ENCODE results near the gene NXNL1.

The NXNL1 gene

DNA sequence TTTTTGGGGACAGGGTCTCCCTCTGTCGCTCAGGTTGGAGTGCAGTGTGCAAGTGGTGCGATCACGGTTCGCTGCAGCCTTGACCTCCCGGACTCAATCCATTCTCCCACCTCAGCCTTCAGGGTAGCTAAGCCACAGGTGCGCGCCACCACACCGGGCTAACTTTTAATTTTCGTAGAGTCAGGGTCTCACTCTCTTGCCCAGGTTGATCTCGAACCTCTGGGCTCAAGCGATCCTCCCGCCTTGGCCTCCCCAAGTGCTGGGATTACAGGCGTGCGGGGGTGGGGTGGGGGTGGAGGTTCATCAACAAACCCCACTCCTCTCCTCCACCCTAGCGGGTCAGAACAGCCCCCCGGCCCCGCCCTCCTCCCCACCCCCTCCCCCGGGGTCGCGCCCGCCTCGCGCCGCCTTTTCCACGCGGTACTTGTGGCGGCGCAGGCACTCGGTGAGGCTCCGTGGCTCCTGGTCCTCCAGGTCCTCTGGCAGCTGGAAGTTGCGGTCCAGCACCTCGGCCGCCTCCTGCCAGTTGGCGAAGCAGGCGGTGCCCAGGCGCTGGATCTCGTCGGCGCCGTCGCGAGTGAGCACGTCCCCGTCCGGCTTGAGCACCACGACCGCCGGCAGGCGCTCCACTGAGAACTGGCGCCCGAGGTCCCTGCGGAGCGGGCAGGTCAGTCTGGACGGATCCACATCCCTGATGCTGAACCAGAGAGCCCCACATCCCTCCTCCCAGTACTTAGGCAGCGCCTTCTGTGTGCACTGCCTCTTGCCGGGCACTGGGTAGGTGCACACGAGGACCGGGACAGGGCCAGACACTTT, 5.2 kb downstream of the NXNL1 start:
- DNase-seq (ENCODE audit: low spot score) = peak; percentile 58

DNA sequence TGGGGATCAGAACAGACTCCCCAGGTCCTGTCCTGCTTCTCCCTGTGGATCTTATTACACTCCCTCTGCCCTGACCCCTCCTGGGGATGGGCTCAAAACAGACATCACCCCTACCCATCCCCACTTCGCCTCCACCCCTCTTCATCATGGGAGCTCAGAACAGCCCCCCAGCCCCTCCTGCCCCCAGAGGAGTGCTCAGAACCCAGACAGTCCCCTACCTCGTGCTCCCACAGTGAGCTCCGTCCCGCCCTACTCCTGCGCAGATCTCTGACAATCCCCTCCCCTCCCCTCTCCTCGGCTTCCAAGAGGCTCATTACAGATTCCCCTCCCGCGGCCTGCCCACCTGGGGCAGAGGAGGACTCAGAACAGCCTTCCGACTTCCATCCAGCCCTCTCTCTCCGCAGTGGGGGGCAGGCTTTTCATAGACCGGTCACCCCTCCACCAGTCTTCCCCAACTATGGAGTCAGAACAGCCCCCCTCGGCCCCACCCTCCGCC, 6.1 kb downstream of the NXNL1 start:
- peak; percentile 72 for DNase-seq (ENCODE audit: low spot score)

GRCh38 chr19:17451820-17452219, 8.9 kb downstream of the NXNL1 start:
- DNase-seq (ENCODE audit: low spot score) = no peak

DNA sequence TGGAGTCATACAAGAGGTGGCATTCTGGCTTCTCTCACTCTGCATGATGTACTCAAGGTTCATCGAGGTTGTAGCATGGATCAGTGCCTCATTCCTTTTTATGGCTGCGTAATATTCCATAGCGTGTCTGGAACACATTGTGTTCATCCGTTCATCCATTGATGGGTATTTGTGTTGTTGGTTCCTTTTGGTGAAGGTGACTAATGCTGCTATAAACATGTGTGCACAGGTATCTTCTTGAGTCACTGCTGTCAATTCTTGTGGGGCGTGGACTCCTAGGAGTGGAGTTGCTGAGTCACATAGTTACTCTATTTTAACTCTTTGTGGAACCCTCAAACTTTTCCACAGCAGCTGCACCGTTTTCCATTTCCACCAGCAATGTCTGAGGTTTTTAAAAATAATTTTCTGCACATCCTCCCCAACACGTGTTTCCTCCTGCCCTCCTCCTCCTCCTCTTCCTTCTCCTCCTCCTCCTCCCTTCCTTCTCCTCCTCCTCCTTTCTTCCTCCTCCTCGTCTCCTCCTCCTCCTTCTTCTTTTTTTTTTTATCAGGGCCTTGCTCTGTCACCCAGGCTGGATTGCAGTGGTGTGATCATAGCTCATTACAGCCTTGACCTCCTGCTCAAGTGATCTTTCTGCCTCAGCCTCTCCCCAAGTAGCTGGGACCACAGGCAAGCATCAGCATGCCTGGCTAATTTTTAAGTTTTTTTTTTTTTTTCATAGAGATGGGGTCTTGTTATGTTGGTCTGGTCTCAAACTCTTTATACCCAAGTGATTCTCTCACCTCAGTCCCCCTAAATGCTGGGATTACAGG, 10.3 kb downstream of the NXNL1 start:
- no peak for DNase-seq (ENCODE audit: low spot score)

- DNase-seq (ENCODE audit: low spot score) = peak; percentile 84
These were observed 12.4 kb downstream of the NXNL1 start, which contains the start of gene TMEM221 for GRCh38 chr19:17448131-17448967. TSS of gene TMEM221 (minus strand) at chr19:17448668. CDS start at chr19:17448462, 206 bp downstream.

DNA sequence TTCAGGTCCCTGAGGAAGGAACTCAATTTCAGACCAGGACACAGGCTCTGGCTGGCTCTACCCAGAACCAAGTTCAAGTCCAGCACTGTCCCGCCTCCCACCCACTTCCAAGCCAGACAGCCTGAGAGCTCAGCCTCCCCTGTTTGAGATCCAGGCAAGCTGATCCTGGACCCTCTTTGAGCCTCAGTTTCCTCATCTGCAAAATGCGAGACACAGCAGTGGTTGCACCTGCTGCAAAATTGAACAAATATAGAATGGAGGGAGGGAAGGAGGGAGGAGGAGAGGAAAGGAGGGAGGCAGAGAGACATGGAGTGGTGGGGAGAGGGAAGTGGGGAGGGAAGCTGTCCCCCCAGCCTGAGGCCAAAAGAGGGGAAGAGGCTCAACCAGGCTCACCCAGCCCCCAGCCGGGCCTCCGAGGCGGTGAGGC, 13.0 kb downstream of the NXNL1 start:
- no peak for DNase-seq (ENCODE audit: low spot score)

DNA sequence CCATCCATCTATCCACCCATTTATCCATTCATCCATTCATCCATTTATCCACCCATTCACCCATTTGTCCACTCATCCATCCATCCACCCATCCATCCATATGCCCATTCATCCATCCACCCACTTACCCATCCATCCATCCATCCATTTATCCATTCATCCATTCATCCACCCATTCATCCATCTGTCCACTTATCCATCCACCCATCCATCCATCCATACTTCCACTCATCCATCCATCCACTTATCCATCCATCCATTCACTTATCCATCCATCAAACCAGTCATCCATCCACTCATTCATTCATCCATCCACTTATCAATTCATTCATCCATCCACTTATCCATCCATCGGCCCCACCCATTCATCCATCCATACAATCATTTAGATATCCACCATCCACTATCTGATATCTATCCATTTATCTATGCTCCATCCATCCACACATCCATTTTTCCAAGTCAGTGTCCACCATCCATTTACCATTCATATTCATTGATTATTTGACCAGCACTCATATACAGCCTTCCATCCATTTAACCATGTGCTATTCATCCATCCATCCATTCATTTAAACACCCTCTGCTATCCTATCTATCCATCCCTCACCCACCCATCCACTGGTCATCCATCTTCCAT, 15.1 kb downstream of the NXNL1 start:
- DNase-seq (ENCODE audit: low spot score) = no peak

GRCh38 chr19:17441241-17442021, 19.3 kb downstream of the NXNL1 start:
- DNase-seq (ENCODE audit: low spot score) = peak; percentile 63

DNA sequence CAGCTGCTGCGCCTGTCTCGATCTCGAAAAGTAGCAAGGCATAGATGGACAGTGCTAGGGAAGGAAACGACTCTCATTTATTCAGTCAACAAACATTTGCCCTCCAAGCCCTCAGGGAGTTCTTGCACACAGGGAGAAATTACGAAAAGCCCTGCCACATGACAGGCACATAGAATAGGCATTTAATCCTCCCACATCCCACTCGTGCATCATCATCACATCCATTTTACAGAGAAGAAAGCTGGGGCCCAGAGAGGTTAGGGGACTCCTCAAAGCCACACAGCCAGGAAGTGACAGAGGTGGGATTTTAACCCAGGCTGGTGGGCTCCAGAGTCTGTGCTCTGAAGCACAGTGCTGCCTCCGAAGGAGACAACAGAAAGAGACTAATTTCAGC, 23.9 kb downstream of the NXNL1 start:
- DNase-seq (ENCODE audit: low spot score) = no peak

DNA sequence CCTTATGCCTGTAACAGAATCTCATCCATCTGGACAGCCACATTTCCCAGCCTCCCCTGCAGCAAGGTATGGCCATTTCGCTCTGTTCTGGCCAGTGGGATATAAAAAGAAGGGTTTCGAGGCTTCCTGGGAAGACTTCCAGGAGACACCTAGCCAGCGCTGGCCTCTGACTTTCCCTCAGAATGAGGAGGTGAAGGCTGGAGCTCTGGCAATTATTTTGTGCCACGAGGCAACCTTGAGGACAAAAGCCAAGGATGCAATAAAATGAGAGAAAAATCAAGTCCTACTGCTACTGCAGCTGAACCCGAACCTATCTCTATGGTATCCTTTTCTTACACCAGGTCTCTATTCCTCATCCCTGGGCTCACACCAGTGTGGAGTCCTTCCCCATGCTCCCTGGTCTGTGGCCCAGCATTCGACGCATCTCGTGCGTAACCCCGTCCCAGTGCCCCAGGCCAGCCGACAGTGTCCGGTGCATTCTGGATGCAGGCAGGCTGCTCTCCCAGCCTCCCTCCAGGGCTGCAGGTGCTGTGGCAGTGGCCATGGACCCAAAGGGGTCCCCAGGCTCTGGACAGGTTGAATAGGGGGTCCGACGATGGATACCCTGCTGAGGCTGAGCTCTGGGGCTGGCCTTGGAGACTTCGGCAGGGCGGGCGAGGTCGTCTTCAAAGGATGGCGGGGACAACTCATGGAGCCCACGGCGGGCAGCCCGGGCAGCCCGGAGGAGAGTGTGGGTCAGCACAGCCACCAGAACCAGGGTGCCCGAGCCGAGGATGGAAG, 24.4 kb downstream of the NXNL1 start:
- no peak for DNase-seq (ENCODE audit: low spot score)

DNA sequence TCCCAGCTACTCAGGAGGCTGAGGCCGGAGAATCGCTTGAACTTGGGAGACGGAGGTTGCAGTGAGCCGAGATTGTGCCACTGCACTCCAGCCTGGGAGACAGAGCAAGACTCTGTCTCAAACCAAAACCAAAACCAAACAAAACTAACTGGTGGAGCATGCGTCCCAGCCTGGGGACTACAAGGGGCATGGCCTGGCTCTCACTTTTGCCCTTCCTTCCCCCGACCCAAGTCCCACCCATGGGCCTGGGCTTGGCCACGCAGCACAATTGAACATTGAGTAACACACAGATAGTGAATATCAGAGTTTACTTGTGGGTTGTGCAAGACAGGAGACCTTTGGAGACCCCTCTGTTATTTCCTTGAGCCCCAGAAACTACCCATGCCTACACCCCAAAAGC, 25.5 kb downstream of the NXNL1 start:
- no peak for DNase-seq (ENCODE audit: low spot score)

GRCh38 chr19:17431417-17431816, 29.3 kb downstream of the NXNL1 start:
- no peak for DNase-seq (ENCODE audit: low spot score)

DNA sequence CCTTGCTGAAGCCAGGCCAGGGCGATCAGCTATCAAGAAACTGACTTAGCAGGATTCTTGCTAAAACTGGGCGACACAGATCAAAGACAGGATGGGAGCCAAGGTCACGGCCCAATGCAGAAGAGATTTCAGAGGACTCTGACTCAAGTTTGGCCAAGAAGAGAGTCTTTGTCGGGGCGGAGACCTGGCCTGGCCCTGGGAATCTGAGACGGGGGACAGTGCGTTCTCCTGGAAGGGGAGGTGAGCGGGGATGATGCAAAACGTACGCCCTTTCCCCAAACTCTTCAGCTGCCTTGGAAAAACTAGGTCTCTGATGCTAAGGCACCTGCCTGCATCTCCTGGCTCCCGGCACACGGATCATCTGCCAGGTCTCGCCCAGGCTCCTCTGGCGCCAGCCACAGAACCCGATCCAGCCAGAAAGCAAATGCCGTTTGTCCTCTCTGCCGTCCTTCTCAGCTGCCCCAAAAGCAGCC, 31.0 kb downstream of the NXNL1 start:
- no peak for DNase-seq (ENCODE audit: low spot score)

DNA sequence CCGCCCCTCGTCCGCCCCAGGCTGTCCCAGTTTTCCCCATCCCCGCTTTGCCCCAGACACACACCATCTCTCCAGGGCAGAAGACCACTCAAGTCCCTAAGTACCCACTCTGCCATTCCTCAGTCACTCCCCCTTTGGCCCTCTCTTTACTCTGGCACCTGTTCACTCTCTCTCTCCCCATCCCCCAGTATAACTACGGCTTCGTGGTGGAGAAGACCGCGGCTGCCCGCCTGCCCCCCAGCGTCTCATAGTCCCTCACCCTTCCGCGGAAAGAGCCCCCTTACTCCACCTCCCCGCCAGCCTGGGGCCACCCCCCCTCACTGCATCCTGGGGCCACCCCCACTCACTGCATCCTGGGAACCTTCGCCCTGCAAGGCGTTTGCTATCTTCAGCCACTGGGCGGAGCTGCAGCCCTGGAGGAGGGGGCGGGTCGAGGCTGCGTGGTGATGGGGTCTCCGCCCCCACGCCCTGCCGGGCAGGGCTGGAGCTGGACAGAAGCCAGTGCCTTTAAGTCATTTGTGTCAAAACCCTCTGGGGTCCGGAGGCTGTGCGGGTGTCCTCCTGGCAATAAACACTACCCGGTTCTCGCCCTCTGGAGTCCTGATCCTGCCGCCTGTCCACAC, 35.9 kb downstream of the NXNL1 start:
- DNase-seq (ENCODE audit: low spot score) = peak; percentile 91

- DNase-seq (ENCODE audit: low spot score) = no peak
These were observed 37.1 kb downstream of the NXNL1 start for GRCh38 chr19:17423429-17424208.

- DNase-seq (ENCODE audit: low spot score) = no peak
These were observed 38.8 kb downstream of the NXNL1 start for GRCh38 chr19:17421942-17422341.

DNA sequence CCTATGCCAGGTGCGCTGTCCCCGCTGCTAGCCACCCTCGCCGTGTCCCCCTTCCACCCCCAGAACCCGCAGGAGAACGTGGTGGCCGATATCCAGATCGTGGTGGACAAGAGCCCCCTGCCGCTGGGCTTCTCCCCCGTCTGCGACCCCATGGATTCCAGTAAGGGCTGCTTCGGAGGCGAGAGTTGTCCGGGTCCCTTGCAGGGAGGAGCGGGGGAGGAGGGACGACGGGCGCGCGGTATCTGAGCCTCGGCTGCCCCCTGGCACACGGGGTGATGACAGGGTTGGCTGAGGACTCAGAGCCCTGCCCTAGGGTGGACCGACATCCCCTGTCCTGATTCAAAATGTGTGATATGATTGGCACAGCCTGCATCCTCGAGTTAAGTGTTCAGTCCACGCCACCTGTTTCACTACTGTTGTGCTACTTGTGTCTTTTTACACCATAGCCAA, 40.2 kb downstream of the NXNL1 start:
- peak; percentile 63 for DNase-seq (ENCODE audit: low spot score)

Data from iPS-NIHi11 (cell line).